ENCODE data around the gene FEZF1. TPM values are rescaled to one million over a fixed set of nuclear protein-coding genes. Genes with fewer than 3 reads are reported as not detected.
"Not testable (repeated sequence)": the region's sequence is repeated elsewhere in the genome, so short reads cannot be mapped to it uniquely, and the experiment has no call there.

FEZF1 gene
- total RNA-seq, 1 donor from 2014 or later: not detected

GRCh38 chr7:122291189-122291588 lies 13.4 kb downstream of the FEZF1 start:
- ATAC-seq (ENCODE audit: poor library complexity) (no peak), DNase-seq (no peak)
- intact Hi-C loops (cut with DNase I): no loop called here

GRCh38 chr7:122290476-122290875 lies 14.1 kb downstream of the FEZF1 start:
- no peak for ATAC-seq (ENCODE audit: poor library complexity)
- intact Hi-C loops (cut with DNase I): no loop called here
- DNase-seq: no peak

GRCh38 chr7:122289426-122289825 lies 15.1 kb downstream of the FEZF1 start:
- intact Hi-C loops (cut with DNase I): no loop called here
- DNase-seq (no peak), ATAC-seq (ENCODE audit: poor library complexity) (no peak)

GRCh38 chr7:122284608-122285007 lies 19.9 kb downstream of the FEZF1 start:
- intact Hi-C loops (cut with DNase I); ATAC-seq (ENCODE audit: poor library complexity); DNase-seq: not testable (repeated sequence)

GRCh38 chr7:122273117-122273516 lies 31.4 kb downstream of the FEZF1 start:
- ATAC-seq (ENCODE audit: poor library complexity) (no peak), DNase-seq (no peak)
- intact Hi-C loops (cut with DNase I): no loop called here

GRCh38 chr7:122269241-122269640 lies 35.3 kb downstream of the FEZF1 start:
- intact Hi-C loops (cut with DNase I): no loop called here
- ATAC-seq (ENCODE audit: poor library complexity): no peak
- no peak for DNase-seq

- ATAC-seq (ENCODE audit: poor library complexity): no peak
- DNase-seq: no peak
- intact Hi-C loops (cut with DNase I): no loop called here
Observed at GRCh38 chr7:122268101-122268500, 36.4 kb downstream of the FEZF1 start.

- intact Hi-C loops (cut with DNase I): no loop called here
- no peak for DNase-seq
- ATAC-seq (ENCODE audit: poor library complexity): no peak
Observed at GRCh38 chr7:122262246-122262645, 42.3 kb downstream of the FEZF1 start.

GRCh38 chr7:122261442-122261841 lies 43.1 kb downstream of the FEZF1 start:
- DNase-seq: no peak
- intact Hi-C loops (cut with DNase I): no loop called here
- no peak for ATAC-seq (ENCODE audit: poor library complexity)

- no peak for DNase-seq
- no peak for ATAC-seq (ENCODE audit: poor library complexity)
- intact Hi-C loops (cut with DNase I): no loop called here
Observed at GRCh38 chr7:122261016-122261415, 43.5 kb downstream of the FEZF1 start.

- no peak for ATAC-seq (ENCODE audit: poor library complexity)
- no peak for DNase-seq
- intact Hi-C loops (cut with DNase I): no loop called here
Observed at GRCh38 chr7:122260336-122260735, 44.2 kb downstream of the FEZF1 start.

- ATAC-seq (ENCODE audit: poor library complexity): no peak
- intact Hi-C loops (cut with DNase I): no loop called here
- DNase-seq: no peak
Observed at GRCh38 chr7:122258971-122259370, 45.6 kb downstream of the FEZF1 start.

- DNase-seq (no peak), ATAC-seq (ENCODE audit: poor library complexity) (no peak)
- intact Hi-C loops (cut with DNase I): no loop called here
Observed at GRCh38 chr7:122257056-122257455, 47.5 kb downstream of the FEZF1 start.

- ATAC-seq (ENCODE audit: poor library complexity): no peak
- DNase-seq: no peak
- intact Hi-C loops (cut with DNase I): no loop called here
Observed at GRCh38 chr7:122256046-122256445, 48.5 kb downstream of the FEZF1 start.

- no peak for DNase-seq
- intact Hi-C loops (cut with DNase I): no loop called here
- no peak for ATAC-seq (ENCODE audit: poor library complexity)
Observed at GRCh38 chr7:122255454-122255853, 49.1 kb downstream of the FEZF1 start.

Other genes starting within 250 kb of the FEZF1 start
- gene AASS, start 160.5 kb downstream of the FEZF1 start, total RNA-seq: 18.6 TPM

Measured in Right ventricle myocardium superior (tissue), 1 donor.